Sigmoid colon (tissue), 4 donors: ENCODE measurements around the gene STN1.

Source experiments
- EP300 ChIP-seq, 4 donors: sonication (generic); formaldehyde crosslinking; IDR thresholded peaks; one replicate each; pipeline ENCODE4 v1.6.1; 2017; ENCODE audit warnings: antibody characterized with exemption in 4 of 4
- POLR2A ChIP-seq, 2 donors: fragments of 450-650 bp; IDR thresholded peaks; one replicate each; pipeline ENCODE4 v1.6.1; 2016; ENCODE audit warnings: antibody characterized with exemption in 2 of 2, mild to moderate bottlenecking in 2 of 2, moderate library complexity in 2 of 2
- POLR2AphosphoS5 ChIP-seq, 4 donors: sonication (generic); formaldehyde crosslinking; IDR thresholded peaks; one replicate each; pipeline ENCODE4 v1.6.1; 2017; ENCODE audit warnings: antibody characterized with exemption in 4 of 4
- TF ChIP-seq, protein P1 (sequence below), 4 experiments: fragments of 450-650 bp in 3 of 4; fragments of 200-600 bp in 1 of 4; IDR thresholded peaks; one replicate each; pipeline ENCODE4 v1.5.1; 2016 to 2019; ENCODE audit warnings: antibody characterized with exemption in 4 of 4, mild to moderate bottlenecking in 3 of 4, moderate library complexity in 2 of 4

DNA sequence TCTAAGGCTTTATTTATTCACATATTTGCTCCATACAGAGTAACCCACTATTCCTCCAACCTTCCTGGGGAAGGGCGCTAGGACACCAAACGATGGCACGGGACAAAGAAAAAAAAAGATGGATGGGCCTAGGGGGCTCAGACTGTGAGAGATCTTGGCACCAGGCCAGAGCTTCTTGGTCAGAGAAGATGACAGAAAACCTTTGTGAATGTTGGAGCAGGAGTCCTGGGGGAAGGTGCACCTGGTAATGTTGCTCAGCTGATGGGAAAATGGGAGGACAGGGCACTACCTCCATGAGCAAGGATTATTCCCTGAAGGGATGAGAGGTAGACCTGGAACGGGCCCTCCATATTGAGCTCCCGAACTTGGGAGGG is 61.2 kb downstream of the STN1 start:
- no peak for TF ChIP-seq POLR2AphosphoS5 (IDR thresholded peaks at IDR 0.05)
- TF ChIP-seq, protein P1, sequence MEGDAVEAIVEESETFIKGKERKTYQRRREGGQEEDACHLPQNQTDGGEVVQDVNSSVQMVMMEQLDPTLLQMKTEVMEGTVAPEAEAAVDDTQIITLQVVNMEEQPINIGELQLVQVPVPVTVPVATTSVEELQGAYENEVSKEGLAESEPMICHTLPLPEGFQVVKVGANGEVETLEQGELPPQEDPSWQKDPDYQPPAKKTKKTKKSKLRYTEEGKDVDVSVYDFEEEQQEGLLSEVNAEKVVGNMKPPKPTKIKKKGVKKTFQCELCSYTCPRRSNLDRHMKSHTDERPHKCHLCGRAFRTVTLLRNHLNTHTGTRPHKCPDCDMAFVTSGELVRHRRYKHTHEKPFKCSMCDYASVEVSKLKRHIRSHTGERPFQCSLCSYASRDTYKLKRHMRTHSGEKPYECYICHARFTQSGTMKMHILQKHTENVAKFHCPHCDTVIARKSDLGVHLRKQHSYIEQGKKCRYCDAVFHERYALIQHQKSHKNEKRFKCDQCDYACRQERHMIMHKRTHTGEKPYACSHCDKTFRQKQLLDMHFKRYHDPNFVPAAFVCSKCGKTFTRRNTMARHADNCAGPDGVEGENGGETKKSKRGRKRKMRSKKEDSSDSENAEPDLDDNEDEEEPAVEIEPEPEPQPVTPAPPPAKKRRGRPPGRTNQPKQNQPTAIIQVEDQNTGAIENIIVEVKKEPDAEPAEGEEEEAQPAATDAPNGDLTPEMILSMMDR (IDR thresholded peaks at IDR 0.05), result no peak
- TF ChIP-seq EP300 (IDR thresholded peaks at IDR 0.05), result no peak
- no peak for TF ChIP-seq POLR2A (IDR thresholded peaks at IDR 0.05)
